ENCODE measurements around the gene PCF11. TPM values are rescaled to one million over a fixed set of nuclear protein-coding genes. Genes with fewer than 3 reads are reported as not detected.

The PCF11 gene
- total RNA-seq, 2 donors from 2014 or later = 53.4 to 74.2 TPM

GRCh38 chr11:83151274-83151977, 5.5 kb upstream of the PCF11 start:
- H3K27me3 ChIP-seq = no peaks in the 10 kb centered on the region
- TF ChIP-seq CTCF (IDR thresholded peaks at IDR 0.05) (no peak), POLR2A (IDR thresholded peaks at IDR 0.05) (no peak)
- H3K36me3 ChIP-seq (replicated peaks in 1 of 2; ENCODE audit: insufficient read depth in 1 of 2, low read depth in 2 of 2) = no peaks in the 10 kb centered on the region
- peaks cover 5% of the 10 kb centered on the region for H3K4me1 ChIP-seq
- H3K27ac ChIP-seq = no peak overlapping the region
- ATAC-seq = no peak
- intact Hi-C loops (cut with DNase I) = no loop called here
- no peak for DNase-seq
- no peaks in the 10 kb centered on the region for H3K9me3 ChIP-seq
- H3K4me3 ChIP-seq = no peak overlapping the region
- 85 to 86% methylated on average over 10 of the region's 10 CpGs for WGBS, 2 donors

GRCh38 chr11:83152264-83152663, 4.7 kb upstream of the PCF11 start:
- ATAC-seq (no peak), DNase-seq (no peak)
- TF ChIP-seq CTCF (IDR thresholded peaks at IDR 0.05) = no peak
- no peak for TF ChIP-seq POLR2A (IDR thresholded peaks at IDR 0.05)
- Histone ChIP-seq H3K9me3 (no peaks in the 10 kb centered on the region), H3K27me3 (no peaks in the 10 kb centered on the region), H3K4me1 (peaks cover 5% of the 10 kb centered on the region), H3K4me3 (no peak overlapping the region), H3K27ac (no peak overlapping the region), H3K36me3 (replicated peaks in 1 of 2; ENCODE audit: insufficient read depth in 1 of 2, low read depth in 2 of 2) (no peaks in the 10 kb centered on the region)
- WGBS, 2 donors = 81 to 87% methylated on average over 2 of the region's 2 CpGs
- intact Hi-C loops (cut with DNase I) = no loop called here

- TF ChIP-seq CTCF (IDR thresholded peaks at IDR 0.05) = no peak
- TF ChIP-seq POLR2A (IDR thresholded peaks at IDR 0.05) = no peak
- 89 to 91% methylated on average over 6 of the region's 6 CpGs for WGBS, 2 donors
- peaks cover 5% of the 10 kb centered on the region for H3K4me1 ChIP-seq
- intact Hi-C loops (cut with DNase I) = no loop called here
- DNase-seq (no peak), ATAC-seq (no peak)
- no peak overlapping the region for H3K27ac ChIP-seq
- H3K9me3 ChIP-seq = no peaks in the 10 kb centered on the region
- H3K27me3 ChIP-seq = no peaks in the 10 kb centered on the region
- H3K4me3 ChIP-seq = no peak overlapping the region
- H3K36me3 ChIP-seq (replicated peaks in 1 of 2; ENCODE audit: insufficient read depth in 1 of 2, low read depth in 2 of 2) = no peaks in the 10 kb centered on the region
Observed at GRCh38 chr11:83153764-83154163, 3.2 kb upstream of the PCF11 start.

- peak in 1 of 3 donors; percentile 44 for TF ChIP-seq POLR2A (IDR thresholded peaks at IDR 0.05)
- TF ChIP-seq CTCF (IDR thresholded peaks at IDR 0.05) = no peak
- Histone ChIP-seq H3K4me1 (peaks cover 24% of the 10 kb centered on the region), H3K36me3 (replicated peaks in 1 of 2; ENCODE audit: insufficient read depth in 1 of 2, low read depth in 2 of 2) (no peaks in the 10 kb centered on the region), H3K4me3 (peak overlapping the region; percentile 46 to 49), H3K27ac (peak overlapping the region; percentile 86 to 100 (median 88)), H3K27me3 (no peaks in the 10 kb centered on the region), H3K9me3 (no peaks in the 10 kb centered on the region)
- DNase-seq (peak; percentile 99 to 100 (median 100)), ATAC-seq (peak; percentile 92)
- intact Hi-C loops (cut with DNase I) = no loop called here
- WGBS, 2 donors = 0 to 1% methylated on average over 27 to 35 of the region's 35 CpGs
Observed at GRCh38 chr11:83156144-83156995, 561 bp upstream of the PCF11 start.
